NB4 (cell line): Measurements from ENCODE around the gene RNF157.
"Not testable (repeated sequence)": the region's sequence is repeated elsewhere in the genome, so short reads cannot be mapped to it uniquely, and the experiment has no call there.

ENCODE experiments used
- DNase-seq: peaks from one replicate; pipeline ENCODE4 v3.0.0; 2010; ENCODE audit warnings: low read depth
- H3K4me3 ChIP-seq: one replicate; pipeline ENCODE4 v1.5.1; 2011; ENCODE audit warnings: mild to moderate bottlenecking, low read depth, low read length, moderate library complexity
- MYC ChIP-seq: IDR thresholded peaks from 2 replicates; pipeline ENCODE4 v1.6.1; 2011; ENCODE audit warnings: low read depth, low read length
- POLR2A ChIP-seq: IDR thresholded peaks from 2 replicates; pipeline ENCODE4 v1.6.1; 2011; ENCODE audit warnings: mild to moderate bottlenecking; ENCODE audit not compliant: insufficient read length; ENCODE audit errors: extremely low read depth
- TF ChIP-seq, protein P1 (sequence below): IDR thresholded peaks from one replicate; pipeline ENCODE4 v1.5.1; 2012; ENCODE audit warnings: low read depth, low read length
- TF ChIP-seq, protein P2 (sequence below): IDR thresholded peaks from 2 replicates; pipeline ENCODE4 v1.6.1; 2011; ENCODE audit warnings: low read depth, low read length

RNF157 gene

DNA sequence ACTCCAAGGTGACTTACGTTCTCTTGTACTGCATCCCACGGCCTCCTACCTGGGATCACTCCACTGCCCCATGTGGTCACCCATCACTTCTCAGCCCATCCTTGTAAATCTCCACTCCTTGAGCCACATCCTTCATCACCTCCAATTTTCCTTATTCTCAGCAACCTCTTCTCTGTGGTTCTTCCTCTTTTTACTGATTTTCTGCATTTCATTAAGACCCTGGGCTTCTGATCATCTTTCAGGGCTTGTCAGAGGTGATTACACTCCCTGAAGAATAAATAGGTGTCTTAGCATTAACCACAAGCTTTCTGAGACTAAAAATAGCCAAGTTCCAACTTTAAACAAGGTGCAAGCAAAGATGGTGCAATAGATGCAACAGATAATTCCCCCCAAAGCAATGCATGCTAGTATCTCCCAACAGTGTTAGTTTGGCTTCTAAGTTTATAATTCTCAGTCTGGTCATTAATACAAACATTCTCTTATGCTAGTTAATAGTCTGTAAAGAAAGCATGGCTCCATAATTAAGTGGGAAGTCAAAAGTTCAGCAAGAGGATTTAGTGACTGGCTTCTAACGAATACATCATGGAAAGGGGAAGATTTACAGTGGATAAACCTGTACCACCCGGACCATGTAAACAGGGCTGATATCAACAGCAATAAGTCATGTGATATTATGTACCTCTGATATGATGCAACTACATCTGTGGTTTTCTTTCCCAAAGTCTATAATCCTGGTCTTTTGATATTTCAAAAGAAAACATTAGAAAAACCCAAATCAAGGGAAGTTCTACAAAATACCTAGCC is 51.9 kb downstream of the RNF157 start:
- DNase-seq: no peak
- no peak for TF ChIP-seq MYC
- no peak for TF ChIP-seq POLR2A
- TF ChIP-seq, protein P1, sequence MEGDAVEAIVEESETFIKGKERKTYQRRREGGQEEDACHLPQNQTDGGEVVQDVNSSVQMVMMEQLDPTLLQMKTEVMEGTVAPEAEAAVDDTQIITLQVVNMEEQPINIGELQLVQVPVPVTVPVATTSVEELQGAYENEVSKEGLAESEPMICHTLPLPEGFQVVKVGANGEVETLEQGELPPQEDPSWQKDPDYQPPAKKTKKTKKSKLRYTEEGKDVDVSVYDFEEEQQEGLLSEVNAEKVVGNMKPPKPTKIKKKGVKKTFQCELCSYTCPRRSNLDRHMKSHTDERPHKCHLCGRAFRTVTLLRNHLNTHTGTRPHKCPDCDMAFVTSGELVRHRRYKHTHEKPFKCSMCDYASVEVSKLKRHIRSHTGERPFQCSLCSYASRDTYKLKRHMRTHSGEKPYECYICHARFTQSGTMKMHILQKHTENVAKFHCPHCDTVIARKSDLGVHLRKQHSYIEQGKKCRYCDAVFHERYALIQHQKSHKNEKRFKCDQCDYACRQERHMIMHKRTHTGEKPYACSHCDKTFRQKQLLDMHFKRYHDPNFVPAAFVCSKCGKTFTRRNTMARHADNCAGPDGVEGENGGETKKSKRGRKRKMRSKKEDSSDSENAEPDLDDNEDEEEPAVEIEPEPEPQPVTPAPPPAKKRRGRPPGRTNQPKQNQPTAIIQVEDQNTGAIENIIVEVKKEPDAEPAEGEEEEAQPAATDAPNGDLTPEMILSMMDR: no peak
- TF ChIP-seq, protein P2, sequence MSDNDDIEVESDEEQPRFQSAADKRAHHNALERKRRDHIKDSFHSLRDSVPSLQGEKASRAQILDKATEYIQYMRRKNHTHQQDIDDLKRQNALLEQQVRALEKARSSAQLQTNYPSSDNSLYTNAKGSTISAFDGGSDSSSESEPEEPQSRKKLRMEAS: no peak
- no peak overlapping the region for H3K4me3 ChIP-seq

DNA sequence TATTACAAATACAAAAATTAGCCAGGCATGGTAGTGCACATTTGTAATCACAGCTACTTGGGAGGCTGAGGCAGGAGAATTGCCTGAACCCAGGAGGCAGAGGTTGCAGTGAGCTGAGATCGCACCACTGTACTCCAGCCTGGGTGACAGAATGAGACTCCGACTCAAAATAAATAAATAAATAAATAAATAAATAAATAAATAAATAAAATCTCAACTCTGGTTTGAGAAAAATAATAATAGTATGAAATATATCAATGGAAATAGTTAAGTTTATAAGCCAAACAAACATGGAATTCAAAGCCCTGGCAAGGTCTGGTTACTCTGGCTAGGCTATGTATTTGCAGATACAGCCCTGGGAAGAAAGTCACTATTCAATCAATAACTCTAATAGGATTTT is 53.5 kb downstream of the RNF157 start:
- not testable (repeated sequence) for DNase-seq, H3K4me3 ChIP-seq

DNA sequence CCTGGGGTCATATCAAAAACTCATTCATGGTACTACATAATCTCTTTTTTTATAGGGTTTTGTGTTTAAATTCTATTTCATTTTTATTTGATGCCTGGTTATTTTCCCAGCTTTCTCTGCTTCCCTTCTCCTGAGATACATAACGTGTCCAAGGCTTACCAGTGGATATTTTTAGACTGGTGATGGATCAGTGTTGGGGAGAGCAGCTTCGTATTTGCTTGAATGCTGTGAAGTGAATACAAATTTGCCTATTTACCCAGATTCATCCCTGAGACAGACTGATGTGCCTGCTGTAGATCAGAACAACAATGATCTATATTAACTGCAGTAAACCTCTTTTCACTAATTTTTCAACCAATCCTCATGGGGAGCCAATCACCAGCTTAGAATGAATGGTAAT is 56.0 kb downstream of the RNF157 start:
- TF ChIP-seq, protein P1: no peak
- TF ChIP-seq POLR2A: no peak
- TF ChIP-seq, protein P2: no peak
- H3K4me3 ChIP-seq: no peak overlapping the region

DNA sequence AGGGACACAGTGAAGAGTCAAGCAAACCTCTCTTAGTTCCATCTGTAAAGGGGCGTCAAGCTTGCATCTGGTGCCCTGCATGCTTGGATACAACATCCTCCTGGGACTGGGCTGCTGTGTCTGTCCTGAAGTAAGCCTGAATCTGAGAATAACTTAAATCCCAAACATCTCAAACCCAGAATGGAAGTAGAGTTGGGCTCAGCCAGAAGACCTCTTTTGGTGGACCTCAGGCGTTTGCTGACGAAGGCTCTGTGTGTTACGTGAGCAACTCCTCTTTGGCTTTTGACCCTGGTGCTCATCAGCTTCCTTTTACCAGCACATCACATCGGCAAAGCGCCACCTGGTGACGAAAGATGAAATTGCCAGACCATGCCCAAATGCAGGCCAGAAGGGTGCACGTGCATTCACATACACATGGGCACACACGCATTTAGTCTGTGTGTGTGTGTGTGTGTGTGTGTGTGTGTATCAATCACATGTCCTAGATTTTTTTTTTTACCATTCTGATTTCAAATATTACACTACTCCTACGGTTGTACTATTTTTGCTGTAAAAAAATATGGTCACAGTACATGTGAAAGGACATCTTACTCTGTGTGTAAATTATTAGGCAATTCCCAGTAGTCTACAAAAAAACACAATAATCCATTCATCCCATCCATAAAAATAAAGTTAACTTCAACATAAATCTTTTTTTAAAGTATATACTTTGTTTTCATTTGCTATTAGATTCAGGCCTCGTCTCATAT is 58.1 kb downstream of the RNF157 start:
- H3K4me3 ChIP-seq: no peak overlapping the region
- TF ChIP-seq, protein P1: peak; percentile 94
- TF ChIP-seq POLR2A (no peak), MYC (peak; percentile 99)
- TF ChIP-seq, protein P2: peak; percentile 99
- DNase-seq: peak; percentile 93

More for the DNA sequence above, 56.0 kb downstream of the RNF157 start:
- no peak for DNase-seq

DNA sequence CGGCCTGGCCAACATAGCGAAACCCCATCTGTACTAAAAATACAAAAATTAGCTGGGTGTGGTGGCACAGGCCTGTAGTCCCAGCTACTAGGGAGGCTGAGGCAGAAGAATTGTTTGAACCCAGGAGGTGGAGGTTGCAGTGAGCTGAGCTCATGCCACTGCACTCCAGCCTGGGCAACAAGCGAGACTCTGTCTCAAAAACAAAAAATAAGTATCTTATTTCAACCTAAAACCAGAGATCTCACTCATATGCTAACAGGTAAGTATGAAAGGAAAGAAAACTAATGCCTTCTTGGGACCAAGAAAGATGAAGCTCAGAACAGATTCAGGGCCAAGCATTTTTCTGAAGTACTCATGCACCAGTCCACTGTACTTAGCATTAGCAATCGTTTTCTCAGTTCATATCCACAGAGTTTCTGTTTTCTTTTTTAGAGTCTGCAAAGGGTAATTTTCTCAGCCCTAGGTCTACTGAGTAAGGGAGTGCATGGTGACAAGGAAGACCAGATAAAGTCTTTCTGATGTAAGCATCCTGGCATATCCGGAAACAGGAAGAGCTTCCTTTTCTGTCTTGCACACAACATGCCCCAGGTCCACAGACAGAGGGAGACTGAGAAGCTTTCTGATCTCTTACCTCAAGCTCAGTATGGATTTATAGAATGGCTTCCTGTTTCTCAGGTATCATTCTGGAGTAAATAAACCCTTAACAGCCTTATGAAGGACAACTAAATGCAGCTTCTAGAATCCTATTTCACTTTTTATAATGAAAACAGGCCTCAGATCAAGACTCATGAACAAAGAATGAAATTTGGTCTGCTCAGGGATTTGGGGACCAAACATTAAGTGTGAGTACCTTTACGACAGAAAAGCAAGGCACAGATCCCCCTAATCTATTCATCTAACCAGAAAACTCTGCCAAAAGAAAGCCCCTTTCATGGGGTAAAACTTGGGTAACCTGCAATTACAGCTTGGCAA is 60.5 kb downstream of the RNF157 start:
- TF ChIP-seq POLR2A (no peak), MYC (no peak)
- H3K4me3 ChIP-seq: no peak overlapping the region
- DNase-seq: peak; percentile 46

DNA sequence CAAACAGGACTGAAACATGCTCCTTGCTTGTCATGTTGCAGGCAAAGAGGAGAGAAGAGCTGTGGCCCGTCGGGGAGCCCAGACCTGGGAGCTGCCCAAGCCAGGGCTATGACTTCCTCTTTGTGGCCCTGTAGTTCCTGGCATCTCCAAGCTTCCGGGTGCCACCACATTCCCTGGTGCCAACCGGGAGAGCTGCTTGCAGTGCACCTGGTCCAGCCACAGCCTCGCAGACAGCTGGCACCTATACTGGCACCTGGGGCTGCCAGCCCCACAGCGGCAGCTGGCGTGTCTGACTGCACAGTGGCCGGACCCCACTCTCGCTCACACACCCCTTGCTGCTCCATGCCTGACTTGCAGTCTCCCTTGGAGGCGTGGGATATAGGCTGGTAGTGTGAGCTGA is 62.2 kb downstream of the RNF157 start:
- no peak overlapping the region for H3K4me3 ChIP-seq
- TF ChIP-seq, protein P1: no peak
- no peak for TF ChIP-seq POLR2A
- TF ChIP-seq, protein P2: no peak
- TF ChIP-seq MYC: no peak
- DNase-seq: no peak
